MM.1S (cell line): ENCODE data around the gene CDH20.

Experiments used
- DNase-seq: peaks from one replicate; pipeline ENCODE4 v3.0.0-alpha.2; 2015
- H2AFZ ChIP-seq: fragments of 300-600 bp; sonication (generic); 2 replicates; pipeline ENCODE4 v1.6.0; 2016; ENCODE audit warnings: antibody characterized with exemption, low read length
- H3F3A ChIP-seq: fragments of 300-600 bp; sonication (generic); 2 replicates; pipeline ENCODE4 v1.6.1; 2016; ENCODE audit warnings: mild to moderate bottlenecking, antibody characterized with exemption, low read length, moderate library complexity, mixed read lengths; ENCODE audit not compliant: insufficient read depth
- H3K27ac ChIP-seq: fragments of 300-600 bp; sonication (generic); 2 replicates; pipeline ENCODE4 v1.5.1; 2016; ENCODE audit warnings: mild to moderate bottlenecking, low read length
- H3K27me3 ChIP-seq: fragments of 300-600 bp; sonication (generic); replicated peaks from 2 replicates; pipeline ENCODE4 v1.6.0; 2016; ENCODE audit warnings: low read length; ENCODE audit not compliant: insufficient read depth
- H3K36me3 ChIP-seq: fragments of 300-600 bp; sonication (generic); replicated peaks from 2 replicates; pipeline ENCODE4 v1.6.1; 2016; ENCODE audit warnings: mild to moderate bottlenecking, low read length, mixed read lengths; ENCODE audit not compliant: insufficient read depth
- H3K4me1 ChIP-seq: fragments of 300-600 bp; sonication (generic); 2 replicates; pipeline ENCODE4 v1.6.1; 2016; ENCODE audit warnings: low read length, mixed read lengths
- H3K4me2 ChIP-seq: fragments of 300-600 bp; sonication (generic); 2 replicates; pipeline ENCODE4 v1.6.0; 2016; ENCODE audit warnings: low read depth, low read length
- H3K4me3 ChIP-seq: fragments of 300-600 bp; sonication (generic); 2 replicates; pipeline ENCODE4 v1.5.1; 2016; ENCODE audit warnings: low read length, mixed read lengths
- H3K79me2 ChIP-seq: fragments of 300-600 bp; sonication (generic); 2 replicates; pipeline ENCODE4 v1.6.1; 2016; ENCODE audit warnings: mixed run types, low read length, mixed read lengths
- H3K9ac ChIP-seq: fragments of 300-600 bp; sonication (generic); 2 replicates; pipeline ENCODE4 v1.6.1; 2016; ENCODE audit warnings: low read length, mixed read lengths
- H3K9me2 ChIP-seq: fragments of 300-600 bp; sonication (generic); replicated peaks from 2 replicates; pipeline ENCODE4 v1.6.1; 2016; ENCODE audit warnings: mild to moderate bottlenecking, low read length, mixed read lengths; ENCODE audit not compliant: insufficient read depth
- H3K9me3 ChIP-seq: fragments of 300-600 bp; sonication (generic); replicated peaks from 2 replicates; pipeline ENCODE4 v1.6.1; 2016; ENCODE audit warnings: mild to moderate bottlenecking, low read length, mixed read lengths; ENCODE audit not compliant: insufficient read depth
- H4K20me1 ChIP-seq: fragments of 300-600 bp; sonication (generic); 2 replicates; pipeline ENCODE4 v1.6.1; 2016; ENCODE audit warnings: mild to moderate bottlenecking, low read length, moderate library complexity, mixed read lengths; ENCODE audit not compliant: insufficient read depth
- EZH2 ChIP-seq: fragments of 300-600 bp; sonication (generic); optimal IDR thresholded peaks from 2 replicates; pipeline ENCODE3; 2017; ENCODE audit warnings: low read depth, mild to moderate bottlenecking, antibody characterized with exemption, low read length, mixed read lengths
- EZH2phosphoT487 ChIP-seq: fragments of 300-600 bp; sonication (generic); IDR thresholded peaks from 2 replicates; pipeline ENCODE4 v1.6.1; 2018; ENCODE audit warnings: antibody characterized with exemption, low read length
- TF ChIP-seq, protein P1 (sequence below): fragments of 300-600 bp; sonication (generic); IDR thresholded peaks from 2 replicates; pipeline ENCODE4 v1.5.1; 2016; ENCODE audit warnings: antibody characterized with exemption, low read length, mixed read lengths

CDH20 gene

DNA sequence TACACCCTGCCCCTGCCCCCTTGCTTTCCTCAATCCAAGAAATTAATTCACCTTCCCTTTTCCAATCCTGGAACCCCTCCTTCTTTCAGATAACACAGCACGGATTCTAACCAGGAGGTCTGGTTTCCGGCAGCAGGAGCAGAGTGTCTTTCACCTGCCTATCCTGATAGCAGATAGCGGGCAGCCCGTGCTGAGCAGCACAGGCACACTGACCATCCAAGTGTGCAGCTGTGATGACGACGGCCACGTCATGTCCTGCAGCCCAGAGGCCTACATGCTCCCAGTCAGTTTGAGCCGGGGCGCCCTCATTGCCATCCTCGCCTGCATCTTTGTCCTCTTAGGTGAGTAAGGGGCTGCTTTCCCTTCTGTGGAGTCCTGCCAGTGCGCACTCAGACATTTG is 216.7 kb downstream of the CDH20 start:
- no peak overlapping the region for H3K9ac ChIP-seq
- DNase-seq = no peak
- no peaks in the 10 kb centered on the region for H3K9me3 ChIP-seq
- H2AFZ ChIP-seq = no peak overlapping the region
- no peaks in the 10 kb centered on the region for H3K9me2 ChIP-seq
- H3K27ac ChIP-seq = no peak overlapping the region
- no peaks in the 10 kb centered on the region for H3K4me1 ChIP-seq
- H3F3A ChIP-seq = no peaks in the 10 kb centered on the region
- H4K20me1 ChIP-seq = no peaks in the 10 kb centered on the region
- TF ChIP-seq EZH2 (no peak), EZH2phosphoT487 (no peak)
- TF ChIP-seq, protein P1, sequence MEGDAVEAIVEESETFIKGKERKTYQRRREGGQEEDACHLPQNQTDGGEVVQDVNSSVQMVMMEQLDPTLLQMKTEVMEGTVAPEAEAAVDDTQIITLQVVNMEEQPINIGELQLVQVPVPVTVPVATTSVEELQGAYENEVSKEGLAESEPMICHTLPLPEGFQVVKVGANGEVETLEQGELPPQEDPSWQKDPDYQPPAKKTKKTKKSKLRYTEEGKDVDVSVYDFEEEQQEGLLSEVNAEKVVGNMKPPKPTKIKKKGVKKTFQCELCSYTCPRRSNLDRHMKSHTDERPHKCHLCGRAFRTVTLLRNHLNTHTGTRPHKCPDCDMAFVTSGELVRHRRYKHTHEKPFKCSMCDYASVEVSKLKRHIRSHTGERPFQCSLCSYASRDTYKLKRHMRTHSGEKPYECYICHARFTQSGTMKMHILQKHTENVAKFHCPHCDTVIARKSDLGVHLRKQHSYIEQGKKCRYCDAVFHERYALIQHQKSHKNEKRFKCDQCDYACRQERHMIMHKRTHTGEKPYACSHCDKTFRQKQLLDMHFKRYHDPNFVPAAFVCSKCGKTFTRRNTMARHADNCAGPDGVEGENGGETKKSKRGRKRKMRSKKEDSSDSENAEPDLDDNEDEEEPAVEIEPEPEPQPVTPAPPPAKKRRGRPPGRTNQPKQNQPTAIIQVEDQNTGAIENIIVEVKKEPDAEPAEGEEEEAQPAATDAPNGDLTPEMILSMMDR = no peak
- H3K4me3 ChIP-seq = no peak overlapping the region
- H3K36me3 ChIP-seq = no peaks in the 10 kb centered on the region
- H3K79me2 ChIP-seq = no peaks in the 10 kb centered on the region
- no peak overlapping the region for H3K4me2 ChIP-seq
- H3K27me3 ChIP-seq = no peaks in the 10 kb centered on the region

DNA sequence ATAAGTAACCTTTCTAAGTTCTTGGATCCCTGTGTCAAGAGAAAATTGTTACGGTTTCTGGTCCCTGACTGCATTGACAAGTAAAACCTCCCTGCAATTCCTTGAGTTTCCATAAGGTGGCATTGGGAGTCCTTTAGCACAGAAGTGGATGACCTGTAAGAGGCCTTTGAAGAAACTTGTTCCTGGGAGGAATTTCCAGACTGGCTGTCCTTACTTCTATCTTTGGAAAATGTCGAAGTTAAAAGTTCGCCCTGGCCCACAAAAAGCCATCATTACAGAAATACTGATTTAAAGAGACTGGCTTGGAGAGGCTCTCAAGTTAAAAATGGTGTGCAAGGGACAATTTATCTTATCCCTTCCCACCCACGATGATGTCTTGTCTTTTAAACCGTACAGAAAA is 218.4 kb downstream of the CDH20 start:
- Histone ChIP-seq H3K27ac (no peak overlapping the region), H3K4me1 (no peaks in the 10 kb centered on the region), H3K9me2 (no peaks in the 10 kb centered on the region), H3K36me3 (no peaks in the 10 kb centered on the region), H3K9me3 (no peaks in the 10 kb centered on the region), H3F3A (no peaks in the 10 kb centered on the region), H4K20me1 (no peaks in the 10 kb centered on the region), H2AFZ (no peak overlapping the region), H3K4me3 (no peak overlapping the region), H3K4me2 (no peak overlapping the region), H3K79me2 (no peaks in the 10 kb centered on the region), H3K9ac (no peak overlapping the region), H3K27me3 (no peaks in the 10 kb centered on the region)
- DNase-seq = peak; percentile 60
- no peak for TF ChIP-seq EZH2phosphoT487
- TF ChIP-seq, protein P1 = peak; percentile 70

DNA sequence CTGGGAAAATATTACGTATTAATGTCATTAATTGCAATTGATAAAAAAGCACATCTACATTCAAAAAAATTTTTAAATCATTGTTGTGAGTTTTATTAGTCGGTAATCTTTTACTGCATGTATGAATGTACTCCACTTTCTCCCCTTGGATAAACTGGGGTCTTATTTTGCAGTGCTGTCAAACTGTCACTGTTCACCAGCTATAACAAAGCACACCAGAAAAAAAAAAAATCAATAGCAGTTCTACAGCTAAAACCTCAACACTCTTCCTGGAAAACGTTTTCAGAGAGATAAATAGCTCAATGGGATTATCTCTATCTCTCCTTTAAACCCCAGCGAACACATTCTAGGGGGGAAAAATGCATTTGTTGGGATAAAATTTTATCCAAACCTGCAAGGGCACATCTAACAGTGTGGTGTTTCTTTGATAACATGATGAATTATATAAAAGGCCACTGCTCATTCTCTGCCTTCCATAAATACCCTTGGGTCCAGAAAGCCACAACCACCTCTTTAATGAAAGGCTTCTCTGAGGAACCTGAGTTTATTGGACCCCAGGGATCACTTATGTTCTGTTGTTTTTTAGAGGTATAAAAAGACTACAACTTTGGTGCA is 219.9 kb downstream of the CDH20 start:
- H3K79me2 ChIP-seq = no peaks in the 10 kb centered on the region
- no peaks in the 10 kb centered on the region for H3K27me3 ChIP-seq
- H3K36me3 ChIP-seq = no peaks in the 10 kb centered on the region
- no peak overlapping the region for H3K27ac ChIP-seq
- no peaks in the 10 kb centered on the region for H3F3A ChIP-seq
- TF ChIP-seq EZH2phosphoT487 (no peak), EZH2 (no peak)
- TF ChIP-seq, protein P1 = no peak
- no peaks in the 10 kb centered on the region for H4K20me1 ChIP-seq
- no peaks in the 10 kb centered on the region for H3K9me3 ChIP-seq
- no peak overlapping the region for H3K4me2 ChIP-seq
- no peak overlapping the region for H2AFZ ChIP-seq
- no peaks in the 10 kb centered on the region for H3K9me2 ChIP-seq
- no peak overlapping the region for H3K4me3 ChIP-seq
- no peaks in the 10 kb centered on the region for H3K4me1 ChIP-seq
- no peak for DNase-seq
- H3K9ac ChIP-seq = no peak overlapping the region
